ENCODE measurements around the gene ARF6. TPM values are rescaled to one million over a fixed set of nuclear protein-coding genes. Genes with fewer than 3 reads are reported as not detected.

Gene ARF6
- total RNA-seq, 1 experiment from 2014 or later: 63.2 TPM

DNA sequence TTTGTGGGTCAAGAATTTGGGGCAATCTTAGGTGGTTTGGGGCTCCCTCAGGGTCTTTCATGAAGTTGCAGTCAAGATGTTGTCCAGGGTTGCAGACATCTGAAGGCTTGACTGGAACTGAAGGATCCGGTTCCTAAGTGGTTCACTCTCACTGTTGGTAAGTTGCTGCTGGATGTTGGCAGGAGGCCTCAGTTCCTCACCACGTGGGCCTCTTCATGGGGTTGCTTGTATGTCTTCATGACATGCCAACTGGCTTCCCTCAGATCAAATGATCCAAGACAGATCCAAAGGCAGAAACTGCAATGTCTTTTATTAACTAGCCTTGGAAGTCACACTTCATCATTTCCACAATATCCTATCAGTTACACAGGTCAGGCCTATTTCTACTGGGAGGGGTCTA is 49.2 kb downstream of the ARF6 start:
- in situ Hi-C loops (cut with HindIII; ENCODE audit: low pct_unique_long_range_greater_than_20kb, low sequenced_read_pairs) (no loop called here), intact Hi-C loops (cut with micrococcal nuclease; ENCODE audit: unreplicated experiment) (loop anchor here (10.0 kb wide), 1 partner anchor 47 kb away; the partner anchor contains the start of gene ARF6)
- ChIA-PET POLR2A (no interaction called here), CTCF (no interaction called here)
- H3K9me3 ChIP-seq (ENCODE audit: control insufficient read depth, insufficient read depth, low read depth, low read length): no peaks in the 10 kb centered on the region
- ATAC-seq: no peak
- no peaks in the 10 kb centered on the region for H3K36me3 ChIP-seq (ENCODE audit: control insufficient read depth, insufficient read depth, low read length)
- H3K27ac ChIP-seq (ENCODE audit: low read length): peak overlapping the region; percentile 70; the same call in 1 of the 2 replicates
- H3K27me3 ChIP-seq (ENCODE audit: control insufficient read depth, insufficient read depth, low read length): no peaks in the 10 kb centered on the region
- no peak for TF ChIP-seq POLR2AphosphoS5 (IDR thresholded peaks at IDR 0.05; ENCODE audit: low read depth, low read length)
- no peak for TF ChIP-seq TCF7L2 (IDR thresholded peaks at IDR 0.05; ENCODE audit: low read depth, low read length)
- TF ChIP-seq CTCF (IDR thresholded peaks at IDR 0.05): no peak
- TF ChIP-seq SIN3A (IDR thresholded peaks at IDR 0.05; ENCODE audit: borderline replicate concordance, insufficient read depth, low read depth, low read length): no peak
- no peak for TF ChIP-seq REST (IDR thresholded peaks at IDR 0.05; ENCODE audit: insufficient read depth in 1 of 2, low read depth in 2 of 2, low read length in 1 of 2)
- no TSS peak for BruUV-seq (replicated peaks)
- no peak for DNase-seq (ENCODE audit: low read depth, low spot score)
- H3K4me1 ChIP-seq (ENCODE audit: control insufficient read depth, insufficient read depth, low read length): peaks cover 22% of the 10 kb centered on the region
- no peak overlapping the region for H3K4me3 ChIP-seq (ENCODE audit: low read depth in 2 of 2, low read length in 2 of 2)

DNA sequence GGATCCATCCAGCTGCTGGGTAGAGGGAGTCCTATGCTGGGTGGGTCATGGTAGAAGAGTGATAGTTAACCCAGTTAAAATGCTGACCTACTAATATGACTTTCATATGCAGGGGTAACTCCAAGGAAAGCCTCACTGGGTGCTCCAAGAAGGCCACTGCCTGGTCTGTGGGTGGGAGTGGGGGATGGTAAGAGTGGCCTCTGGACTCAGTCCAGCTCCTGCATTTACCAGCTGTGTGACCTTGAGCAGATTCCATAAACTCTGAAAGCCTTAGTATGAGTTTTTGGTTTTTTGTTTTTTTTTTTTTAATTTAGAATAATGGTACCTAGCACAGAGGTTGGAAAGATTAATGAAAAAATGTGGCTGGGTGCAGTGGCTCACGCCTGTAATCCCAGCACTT is 51.6 kb downstream of the ARF6 start:
- peak overlapping the region; percentile 98; the same call in 1 of the 2 replicates for H3K27ac ChIP-seq (ENCODE audit: low read length)
- BruUV-seq (replicated peaks): no TSS peak
- TF ChIP-seq CTCF (IDR thresholded peaks at IDR 0.05) (no peak), TCF7L2 (IDR thresholded peaks at IDR 0.05; ENCODE audit: low read depth, low read length) (no peak), POLR2AphosphoS5 (IDR thresholded peaks at IDR 0.05; ENCODE audit: low read depth, low read length) (no peak), SIN3A (IDR thresholded peaks at IDR 0.05; ENCODE audit: borderline replicate concordance, insufficient read depth, low read depth, low read length) (no peak), REST (IDR thresholded peaks at IDR 0.05; ENCODE audit: insufficient read depth in 1 of 2, low read depth in 2 of 2, low read length in 1 of 2) (no peak)
- H3K27me3 ChIP-seq (ENCODE audit: control insufficient read depth, insufficient read depth, low read length): no peaks in the 10 kb centered on the region
- intact Hi-C loops (cut with micrococcal nuclease; ENCODE audit: unreplicated experiment) (loop anchor here (10.0 kb wide), 1 partner anchor 50 kb away; the partner anchor contains the start of gene ARF6), in situ Hi-C loops (cut with HindIII; ENCODE audit: low pct_unique_long_range_greater_than_20kb, low sequenced_read_pairs) (no loop called here)
- ATAC-seq (no peak), DNase-seq (ENCODE audit: low read depth, low spot score) (no peak)
- no peaks in the 10 kb centered on the region for H3K36me3 ChIP-seq (ENCODE audit: control insufficient read depth, insufficient read depth, low read length)
- CTCF ChIA-PET: no interaction called here
- peaks cover 32% of the 10 kb centered on the region for H3K4me1 ChIP-seq (ENCODE audit: control insufficient read depth, insufficient read depth, low read length)
- POLR2A ChIA-PET: no interaction called here
- no peak overlapping the region for H3K4me3 ChIP-seq (ENCODE audit: low read depth in 2 of 2, low read length in 2 of 2)
- H3K9me3 ChIP-seq (ENCODE audit: control insufficient read depth, insufficient read depth, low read depth, low read length): no peaks in the 10 kb centered on the region

Measured in Panc1 (cell line).